ENCODE results near the gene MUC5B.
"Not testable (repeated sequence)": the region's sequence is repeated elsewhere in the genome, so short reads cannot be mapped to it uniquely, and the experiment has no call there.

Gene MUC5B

GRCh38 chr11:1203505-1204271 lies 19.2 kb upstream of the MUC5B start:
- no peak for DNase-seq

- no peak for DNase-seq
Measured at GRCh38 chr11:1204381-1205101, 18.3 kb upstream of the MUC5B start.

GRCh38 chr11:1205121-1205986 lies 17.5 kb upstream of the MUC5B start:
- no peak for DNase-seq

GRCh38 chr11:1205987-1206331 lies 16.9 kb upstream of the MUC5B start:
- no peak for DNase-seq

GRCh38 chr11:1206391-1207271 lies 16.2 kb upstream of the MUC5B start:
- no peak for DNase-seq

GRCh38 chr11:1207401-1208143 lies 15.3 kb upstream of the MUC5B start:
- DNase-seq = no peak

GRCh38 chr11:1208144-1208393 lies 14.8 kb upstream of the MUC5B start:
- no peak for DNase-seq

GRCh38 chr11:1208394-1209261 lies 14.2 kb upstream of the MUC5B start:
- no peak for DNase-seq

- no peak for DNase-seq
Measured at GRCh38 chr11:1209371-1210057, 13.4 kb upstream of the MUC5B start.

GRCh38 chr11:1211838-1212237 lies 11.0 kb upstream of the MUC5B start:
- DNase-seq = no peak

- DNase-seq = not testable (repeated sequence)
Measured at GRCh38 chr11:1215826-1216225, 7.0 kb upstream of the MUC5B start.

- DNase-seq = no peak
Measured at GRCh38 chr11:1217151-1217550, 5.7 kb upstream of the MUC5B start.

- no peak for DNase-seq
Measured at GRCh38 chr11:1218256-1218787, 4.5 kb upstream of the MUC5B start.

- no peak for DNase-seq
Measured at GRCh38 chr11:1218788-1219445, 3.9 kb upstream of the MUC5B start.

GRCh38 chr11:1219446-1219833 lies 3.4 kb upstream of the MUC5B start:
- DNase-seq = no peak

GRCh38 chr11:1219834-1220815 lies 2.7 kb upstream of the MUC5B start:
- no peak for DNase-seq

- DNase-seq = no peak
Measured at GRCh38 chr11:1220941-1221721, 1.7 kb upstream of the MUC5B start.
